ENCODE measurements around the gene GSX1. TPM values are rescaled to one million over a fixed set of nuclear protein-coding genes. Genes with fewer than 3 reads are reported as not detected.
"Not testable (repeated sequence)": the region's sequence is repeated elsewhere in the genome, so short reads cannot be mapped to it uniquely, and the experiment has no call there.

The GSX1 gene
- total RNA-seq, 2 experiments from 2014 or later, result not detected

- H3K9me3 Mint-ChIP-seq, result no peaks in the 10 kb centered on the region
- peaks cover 84% of the 10 kb centered on the region for H3K27me3 Mint-ChIP-seq
- peaks cover 26% of the 10 kb centered on the region for H3K4me1 Mint-ChIP-seq (ENCODE audit: low read depth)
- H3K27ac Mint-ChIP-seq, result no peak overlapping the region
- POLR2A ChIA-PET, result no interaction called here
- intact Hi-C loops (cut with micrococcal nuclease), result no loop called here
- peaks cover 4% of the 10 kb centered on the region for H3K36me3 Mint-ChIP-seq
- CTCF ChIA-PET, result interaction anchor here (1.6 to 2.8 kb wide), 2 partner anchors 31 to 35 kb away, joined by 7 to 15 read pairs; no protein-coding TSS in a partner anchor
- no peak overlapping the region for H3K4me3 Mint-ChIP-seq
- no peak for DNase-seq
Observed at GRCh38 chr13:27795718-27796019, 3.4 kb downstream of the GSX1 start.

DNA sequence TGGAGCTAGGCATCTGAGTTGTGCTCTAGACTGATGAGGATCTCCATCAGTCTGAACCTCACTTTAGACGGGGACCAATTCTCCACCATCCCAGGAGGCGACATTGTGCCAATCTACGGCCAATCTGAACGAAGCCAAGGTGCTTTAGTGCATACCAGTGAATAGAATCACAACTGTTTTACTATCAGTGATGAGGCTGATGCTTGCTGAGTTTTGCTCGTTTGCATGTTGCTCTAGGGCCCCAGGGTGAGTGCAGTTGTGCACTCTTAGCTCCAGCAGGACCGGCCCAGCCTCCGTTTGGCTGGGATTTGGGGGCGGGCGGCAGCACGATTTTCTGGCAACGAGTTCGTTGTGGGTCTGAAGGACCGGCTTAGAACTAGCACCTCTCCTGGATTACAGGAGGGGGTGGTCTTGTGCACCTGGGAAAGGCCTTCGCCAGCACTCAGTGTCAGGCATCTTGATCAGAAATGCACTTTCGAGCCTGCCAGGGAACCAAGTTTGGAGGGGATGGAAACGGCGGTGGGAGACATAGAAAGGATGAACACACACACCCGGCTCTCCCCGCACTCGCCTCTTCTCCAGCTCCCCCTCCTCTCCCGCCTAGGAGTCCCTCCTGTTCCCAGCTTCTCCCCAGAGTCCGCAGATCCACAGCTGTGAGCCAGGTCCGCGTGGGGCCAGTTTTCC lies 4.4 kb downstream of the GSX1 start:
- Mint-ChIP-seq H3K36me3 (no peaks in the 10 kb centered on the region), H3K27ac (no peak overlapping the region), H3K4me1 (ENCODE audit: low read depth) (peaks cover 15% of the 10 kb centered on the region), H3K9me3 (no peaks in the 10 kb centered on the region), H3K4me3 (no peak overlapping the region), H3K27me3 (peaks cover 79% of the 10 kb centered on the region)
- intact Hi-C loops (cut with micrococcal nuclease), result no loop called here
- DNase-seq, result no peak
- POLR2A ChIA-PET, result no interaction called here
- CTCF ChIA-PET, result interaction anchor here (1.6 to 2.8 kb wide), 2 partner anchors 30 to 34 kb away, joined by 7 to 15 read pairs; no protein-coding TSS in a partner anchor

GRCh38 chr13:27797228-27797624 lies 4.9 kb downstream of the GSX1 start:
- Mint-ChIP-seq H3K4me3 (no peak overlapping the region), H3K9me3 (no peaks in the 10 kb centered on the region), H3K36me3 (no peaks in the 10 kb centered on the region), H3K27me3 (peaks cover 76% of the 10 kb centered on the region), H3K4me1 (ENCODE audit: low read depth) (peaks cover 10% of the 10 kb centered on the region), H3K27ac (no peak overlapping the region)
- DNase-seq, result no peak
- POLR2A ChIA-PET, result no interaction called here
- CTCF ChIA-PET, result interaction anchor here (1.6 to 2.8 kb wide), 2 partner anchors 29 to 33 kb away, joined by 7 to 15 read pairs; no protein-coding TSS in a partner anchor
- intact Hi-C loops (cut with micrococcal nuclease), result no loop called here

GRCh38 chr13:27806744-27807387 lies 14.6 kb downstream of the GSX1 start:
- POLR2A ChIA-PET, result no interaction called here
- Mint-ChIP-seq H3K36me3 (no peaks in the 10 kb centered on the region), H3K4me1 (ENCODE audit: low read depth) (no peaks in the 10 kb centered on the region)

GRCh38 chr13:27808851-27809550 lies 16.7 kb downstream of the GSX1 start:
- no peaks in the 10 kb centered on the region for H3K4me1 Mint-ChIP-seq (ENCODE audit: low read depth)
- peaks cover 37% of the 10 kb centered on the region for H3K27me3 Mint-ChIP-seq
- H3K9me3 Mint-ChIP-seq, result no peaks in the 10 kb centered on the region
- no peak overlapping the region for H3K4me3 Mint-ChIP-seq
- DNase-seq, result no peak
- intact Hi-C loops (cut with micrococcal nuclease), result no loop called here
- CTCF ChIA-PET, result no interaction called here
- no peak overlapping the region for H3K27ac Mint-ChIP-seq
- POLR2A ChIA-PET, result interaction anchor here (1.0 kb wide), 1 partner anchor 10 kb away, joined by 3 read pairs; no protein-coding TSS in a partner anchor
- no peaks in the 10 kb centered on the region for H3K36me3 Mint-ChIP-seq

More at GRCh38 chr13:27806744-27807387, 14.6 kb downstream of the GSX1 start:
- intact Hi-C loops (cut with micrococcal nuclease), result no loop called here
- CTCF ChIA-PET, result interaction anchor here (1.5 to 3.3 kb wide), 2 partner anchors 20 to 22 kb away, joined by 4 to 15 read pairs; no protein-coding TSS in a partner anchor
- Mint-ChIP-seq H3K27ac (no peak overlapping the region), H3K4me3 (no peak overlapping the region), H3K27me3 (peaks cover 39% of the 10 kb centered on the region), H3K9me3 (no peaks in the 10 kb centered on the region)
- DNase-seq, result no peak

DNA sequence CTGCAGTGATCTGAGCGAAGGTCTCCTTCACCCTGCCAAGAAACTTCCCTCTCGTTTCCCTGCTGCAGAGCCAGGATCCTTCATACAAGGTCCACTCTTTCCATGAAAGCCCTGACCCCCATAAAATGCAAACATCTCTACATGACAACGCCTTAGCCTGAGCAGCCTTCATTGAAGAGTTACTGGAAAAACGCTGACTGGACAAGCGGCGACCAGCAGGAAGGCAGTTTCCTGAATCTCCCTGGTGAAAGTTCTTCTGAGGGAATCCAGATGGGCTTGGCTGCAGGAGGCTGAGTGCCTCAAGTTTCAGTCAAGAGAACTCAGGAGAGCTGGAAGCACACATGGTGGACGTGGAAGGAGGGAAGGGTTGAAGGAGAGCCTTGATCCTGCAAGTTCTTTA lies 17.7 kb downstream of the GSX1 start:
- H3K27me3 Mint-ChIP-seq, result peaks cover 37% of the 10 kb centered on the region
- ChIA-PET CTCF (interaction anchor here (0.7 to 1.6 kb wide), 3 partner anchors 16 to 144 kb away, joined by 3 to 9 read pairs (median 6); no protein-coding TSS in a partner anchor), POLR2A (no interaction called here)
- no peaks in the 10 kb centered on the region for H3K9me3 Mint-ChIP-seq
- H3K4me1 Mint-ChIP-seq (ENCODE audit: low read depth), result no peaks in the 10 kb centered on the region
- no peak overlapping the region for H3K4me3 Mint-ChIP-seq
- intact Hi-C loops (cut with micrococcal nuclease), result no loop called here
- H3K36me3 Mint-ChIP-seq, result no peaks in the 10 kb centered on the region
- H3K27ac Mint-ChIP-seq, result no peak overlapping the region
- no peak for DNase-seq

DNA sequence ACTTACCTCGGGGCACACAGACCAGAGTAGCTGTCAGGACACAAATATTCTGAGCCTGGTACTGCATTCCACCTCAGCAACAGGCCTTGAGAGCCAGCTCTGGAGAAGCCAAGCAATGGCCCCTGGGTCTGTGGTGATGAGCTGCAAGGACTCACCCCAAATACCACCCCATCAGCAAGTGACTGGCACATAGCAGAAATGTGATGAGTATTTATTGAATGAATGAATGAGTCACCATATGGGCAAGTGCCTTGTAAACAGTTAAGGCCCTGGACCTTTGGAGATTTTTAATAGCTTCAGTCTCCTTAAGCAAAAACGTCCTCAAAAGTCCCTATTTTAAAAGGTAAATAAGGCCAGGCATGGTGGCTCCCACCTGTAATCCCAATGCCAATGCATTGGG lies 18.2 kb downstream of the GSX1 start:
- ChIA-PET CTCF (interaction anchor here (0.7 to 1.6 kb wide), 3 partner anchors 16 to 144 kb away, joined by 3 to 9 read pairs (median 6); no protein-coding TSS in a partner anchor), POLR2A (no interaction called here)
- DNase-seq, result no peak
- Mint-ChIP-seq H3K4me1 (ENCODE audit: low read depth) (no peaks in the 10 kb centered on the region), H3K36me3 (no peaks in the 10 kb centered on the region), H3K4me3 (no peak overlapping the region), H3K27me3 (peaks cover 34% of the 10 kb centered on the region), H3K9me3 (no peaks in the 10 kb centered on the region), H3K27ac (no peak overlapping the region)
- intact Hi-C loops (cut with micrococcal nuclease), result no loop called here

GRCh38 chr13:27813826-27814225 lies 21.5 kb downstream of the GSX1 start:
- intact Hi-C loops (cut with micrococcal nuclease), result no loop called here
- H3K4me3 Mint-ChIP-seq, result no peak overlapping the region
- no peaks in the 10 kb centered on the region for H3K9me3 Mint-ChIP-seq
- POLR2A ChIA-PET, result no interaction called here
- peaks cover 32% of the 10 kb centered on the region for H3K27me3 Mint-ChIP-seq
- H3K4me1 Mint-ChIP-seq (ENCODE audit: low read depth), result no peaks in the 10 kb centered on the region
- no peak overlapping the region for H3K27ac Mint-ChIP-seq
- CTCF ChIA-PET, result interaction anchor here (1.1 to 1.6 kb wide), 2 partner anchors 13 to 17 kb away, joined by 3 to 6 read pairs; no protein-coding TSS in a partner anchor
- DNase-seq, result no peak
- H3K36me3 Mint-ChIP-seq, result no peaks in the 10 kb centered on the region

DNA sequence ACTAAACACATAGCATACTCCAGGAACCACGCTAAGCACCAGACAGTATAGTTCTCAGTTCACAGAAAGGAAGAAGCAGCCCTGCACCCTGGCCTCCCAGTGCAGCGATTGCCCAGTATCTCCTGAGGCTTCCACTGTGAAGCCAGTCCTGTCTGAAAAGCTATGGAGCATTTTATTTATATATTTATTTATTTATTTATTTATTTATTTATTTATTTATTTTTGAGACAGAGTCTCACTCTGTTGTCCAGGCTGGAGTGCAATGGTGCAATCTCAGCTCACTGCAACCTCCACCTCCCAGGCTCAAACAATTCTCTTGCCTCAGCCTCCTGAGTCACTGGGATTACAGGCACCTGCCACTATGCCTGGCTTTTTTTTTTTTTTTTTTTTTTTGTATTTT lies 25.5 kb downstream of the GSX1 start:
- H3K36me3 Mint-ChIP-seq; POLR2A ChIA-PET; H3K4me1 Mint-ChIP-seq (ENCODE audit: low read depth); H3K9me3 Mint-ChIP-seq; H3K4me3 Mint-ChIP-seq; DNase-seq; H3K27ac Mint-ChIP-seq; intact Hi-C loops (cut with micrococcal nuclease): not testable (repeated sequence)
- peaks cover 40% of the 10 kb centered on the region for H3K27me3 Mint-ChIP-seq
- CTCF ChIA-PET, result interaction anchor here (0.7 to 3.8 kb wide), 2 partner anchors 10 to 196 kb away, joined by 3 to 52 read pairs; partner anchors contain the start of gene POLR1D

DNA sequence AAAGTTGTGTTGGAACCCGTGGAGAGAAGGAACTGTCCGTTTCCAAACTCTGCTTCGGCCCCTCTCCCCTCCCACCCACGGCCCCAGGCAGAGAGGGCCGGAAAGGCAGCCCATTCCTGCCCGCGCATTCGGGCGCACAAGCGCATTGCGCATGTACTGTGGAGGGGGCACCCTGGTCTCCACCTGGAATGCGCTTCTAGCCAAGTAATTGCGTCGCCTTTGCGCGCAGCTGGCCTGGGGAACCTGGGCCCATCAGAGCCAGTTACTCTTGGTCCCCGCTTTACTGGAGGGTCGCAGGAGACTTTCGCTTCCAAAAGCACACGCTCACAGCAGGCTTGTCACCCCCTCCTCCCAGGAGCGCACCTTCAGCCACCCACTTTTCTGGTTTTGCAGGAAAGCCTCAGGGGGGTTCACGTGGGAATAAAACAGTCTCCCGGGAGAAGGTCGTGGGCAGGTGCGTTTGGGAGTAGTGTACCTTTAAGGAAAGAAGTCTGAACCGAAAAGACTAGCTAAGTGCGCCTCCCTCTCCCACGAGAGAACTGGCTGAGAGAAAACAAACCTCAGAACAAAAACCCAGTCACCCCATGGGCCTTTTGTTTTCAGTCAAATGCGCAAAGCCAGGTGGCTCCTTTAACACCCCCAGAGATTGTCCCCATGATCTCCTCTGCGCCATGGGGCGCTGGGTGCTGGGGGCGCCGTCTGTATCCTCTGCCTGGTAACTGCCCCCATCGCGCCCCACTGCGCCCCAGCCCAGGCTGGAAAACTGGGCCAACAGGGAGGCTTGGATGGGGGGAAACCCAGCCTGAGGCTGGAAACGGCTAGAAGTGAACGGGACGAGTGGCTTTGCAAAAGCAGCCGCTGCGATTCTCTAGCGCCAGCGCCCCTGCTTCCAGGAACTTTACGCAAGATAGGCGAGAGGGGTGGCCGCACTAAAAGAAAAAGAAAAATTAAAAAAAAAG lies 28.5 kb downstream of the GSX1 start:
- H3K36me3 Mint-ChIP-seq, result no peaks in the 10 kb centered on the region
- intact Hi-C loops (cut with micrococcal nuclease), result loop anchor here (10.0 kb wide), 1 partner anchor 836 kb away; no protein-coding TSS in a partner anchor
- no peak overlapping the region for H3K27ac Mint-ChIP-seq
- peaks cover 55% of the 10 kb centered on the region for H3K27me3 Mint-ChIP-seq
- POLR2A ChIA-PET, result no interaction called here
- DNase-seq, result no peak
- H3K4me3 Mint-ChIP-seq, result no peak overlapping the region
- CTCF ChIA-PET, result interaction anchor here (1.7 kb wide), 1 partner anchor 163 kb away, joined by 8 read pairs; no protein-coding TSS in a partner anchor
- no peaks in the 10 kb centered on the region for H3K4me1 Mint-ChIP-seq (ENCODE audit: low read depth)
- H3K9me3 Mint-ChIP-seq, result no peaks in the 10 kb centered on the region

GRCh38 chr13:27821566-27821965 lies 29.3 kb downstream of the GSX1 start:
- intact Hi-C loops (cut with micrococcal nuclease), result loop anchor here (10.0 kb wide), 1 partner anchor 837 kb away; no protein-coding TSS in a partner anchor
- peaks cover 56% of the 10 kb centered on the region for H3K27me3 Mint-ChIP-seq
- no peaks in the 10 kb centered on the region for H3K36me3 Mint-ChIP-seq
- H3K27ac Mint-ChIP-seq, result no peak overlapping the region
- no peaks in the 10 kb centered on the region for H3K9me3 Mint-ChIP-seq
- CTCF ChIA-PET, result interaction anchor here (0.8 to 10.7 kb wide), 7 partner anchors 9 to 460 kb away, joined by 3 to 209 read pairs (median 3); no protein-coding TSS in a partner anchor
- no peak for DNase-seq
- no peak overlapping the region for H3K4me3 Mint-ChIP-seq
- POLR2A ChIA-PET, result no interaction called here
- peaks cover 3% of the 10 kb centered on the region for H3K4me1 Mint-ChIP-seq (ENCODE audit: low read depth)
